Skin of body (tissue), 2 donors: Measurements from ENCODE around the gene EPHB1. TPM values are rescaled to one million over a fixed set of nuclear protein-coding genes. Genes with fewer than 3 reads are reported as not detected.
"Not testable (repeated sequence)": the region's sequence is repeated elsewhere in the genome, so short reads cannot be mapped to it uniquely, and the experiment has no call there.

Experiments used
- DNase-seq: peaks from one replicate; lab custom pipeline; 2025; lab: John Stamatoyannopoulos, UW
- total RNA-seq: library from RNA; depleted of rRNA; stranded (reverse); fragments of >200 nt; gene quantifications from one replicate; pipeline ENCODE4 v1.2.3, GENCODE V29; 2014

Gene EPHB1
- total RNA-seq, 1 donor from 2014 or later: 5.0 TPM

GRCh38 chr3:134776518-134776917 lies 18.5 kb upstream of the EPHB1 start:
- no peak for DNase-seq

DNA sequence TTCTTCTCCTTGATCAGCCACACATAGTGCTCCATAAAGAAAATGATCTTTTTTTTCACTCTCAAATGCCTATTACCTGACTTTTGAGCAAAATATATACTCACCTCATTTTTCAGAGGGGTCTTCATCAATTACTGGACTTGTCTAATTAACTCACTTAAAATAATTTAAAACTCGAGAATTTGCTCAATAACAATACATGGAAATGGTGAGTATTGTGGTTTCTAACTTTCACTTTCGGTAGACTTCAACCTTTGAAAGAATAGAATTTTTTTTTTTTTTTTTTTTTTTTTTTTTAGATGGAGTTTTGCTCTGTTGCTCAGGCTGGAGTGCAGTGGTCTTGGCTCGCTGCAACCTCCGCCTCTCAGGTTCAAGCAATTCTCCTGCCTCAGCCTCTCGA lies 17.7 kb upstream of the EPHB1 start:
- DNase-seq: no peak

GRCh38 chr3:134788283-134788682 lies 6.8 kb upstream of the EPHB1 start:
- DNase-seq: not testable (repeated sequence)

GRCh38 chr3:134790065-134790464 lies 5.0 kb upstream of the EPHB1 start:
- no peak for DNase-seq

DNA sequence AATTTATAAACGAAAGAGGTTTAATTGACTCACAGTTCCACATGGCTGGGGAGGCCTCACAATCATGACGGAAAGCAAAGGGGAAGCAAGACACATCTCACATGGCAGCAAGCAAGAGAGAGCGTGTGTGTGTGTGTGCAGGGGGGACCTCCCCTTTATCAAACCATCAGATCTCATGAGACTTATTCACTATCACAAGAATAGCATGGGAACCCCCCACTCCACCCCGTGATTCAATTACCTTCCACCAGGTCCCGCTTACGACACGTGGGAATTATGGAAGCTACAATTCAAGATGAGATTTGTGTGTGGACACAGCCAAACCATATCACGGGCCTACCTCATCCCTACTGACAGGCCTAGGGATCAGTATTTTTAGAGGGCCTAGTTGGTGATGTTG lies 3.1 kb upstream of the EPHB1 start:
- no peak for DNase-seq

GRCh38 chr3:134792700-134793099 lies 2.4 kb upstream of the EPHB1 start:
- DNase-seq: no peak

- no peak for DNase-seq
Measured at GRCh38 chr3:134793562-134793961, 1.5 kb upstream of the EPHB1 start.

DNA sequence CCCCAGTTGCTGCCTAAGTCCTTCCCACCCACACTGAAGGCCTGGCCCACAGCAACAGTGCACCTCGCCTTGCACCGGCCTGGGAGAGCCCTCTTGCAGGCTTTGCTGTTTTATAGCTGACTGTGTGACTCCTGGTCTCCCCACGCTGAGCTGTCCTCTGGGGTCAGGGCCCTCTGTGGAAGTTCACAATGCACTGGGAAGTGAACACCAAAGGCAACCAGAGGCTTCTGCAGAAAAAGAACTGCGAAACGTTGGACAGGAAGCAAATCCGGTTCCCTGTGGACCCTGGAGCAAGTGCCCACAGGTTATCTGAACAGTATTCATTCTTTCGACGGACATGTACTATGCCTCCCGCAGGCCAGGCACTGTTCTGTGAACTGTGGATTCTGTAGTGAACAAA lies 737 bp upstream of the EPHB1 start:
- no peak for DNase-seq

DNA sequence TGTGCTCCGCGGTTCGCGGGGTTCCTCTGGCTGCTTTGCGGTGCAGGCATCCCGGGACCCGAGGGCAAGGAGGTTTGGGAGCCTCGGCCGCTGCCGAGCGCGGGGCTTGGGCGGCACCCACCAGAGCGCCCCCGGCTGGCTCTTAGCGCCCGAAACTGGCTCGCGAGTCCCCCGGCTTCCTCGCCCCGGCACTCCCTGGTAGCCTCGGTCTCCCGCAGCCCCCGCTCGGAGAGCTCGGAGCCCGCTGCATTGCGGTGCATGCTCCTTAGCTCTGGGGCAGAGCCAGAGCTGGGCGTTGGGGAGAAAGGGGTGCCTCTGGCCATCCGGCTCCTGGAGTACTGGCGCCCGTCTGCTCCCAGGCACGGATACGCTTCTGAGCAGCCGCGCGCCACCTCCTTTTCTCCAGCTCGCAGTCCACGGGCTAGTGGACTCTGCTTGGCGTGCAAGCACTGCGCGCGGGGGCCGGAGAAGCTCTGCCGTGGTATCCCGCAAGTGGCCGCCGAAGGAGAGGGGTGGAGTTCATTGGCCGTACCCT lies 753 bp downstream of the EPHB1 start:
- DNase-seq: no peak

- DNase-seq: no peak
Measured at GRCh38 chr3:134796281-134797056, 1.4 kb downstream of the EPHB1 start.

DNA sequence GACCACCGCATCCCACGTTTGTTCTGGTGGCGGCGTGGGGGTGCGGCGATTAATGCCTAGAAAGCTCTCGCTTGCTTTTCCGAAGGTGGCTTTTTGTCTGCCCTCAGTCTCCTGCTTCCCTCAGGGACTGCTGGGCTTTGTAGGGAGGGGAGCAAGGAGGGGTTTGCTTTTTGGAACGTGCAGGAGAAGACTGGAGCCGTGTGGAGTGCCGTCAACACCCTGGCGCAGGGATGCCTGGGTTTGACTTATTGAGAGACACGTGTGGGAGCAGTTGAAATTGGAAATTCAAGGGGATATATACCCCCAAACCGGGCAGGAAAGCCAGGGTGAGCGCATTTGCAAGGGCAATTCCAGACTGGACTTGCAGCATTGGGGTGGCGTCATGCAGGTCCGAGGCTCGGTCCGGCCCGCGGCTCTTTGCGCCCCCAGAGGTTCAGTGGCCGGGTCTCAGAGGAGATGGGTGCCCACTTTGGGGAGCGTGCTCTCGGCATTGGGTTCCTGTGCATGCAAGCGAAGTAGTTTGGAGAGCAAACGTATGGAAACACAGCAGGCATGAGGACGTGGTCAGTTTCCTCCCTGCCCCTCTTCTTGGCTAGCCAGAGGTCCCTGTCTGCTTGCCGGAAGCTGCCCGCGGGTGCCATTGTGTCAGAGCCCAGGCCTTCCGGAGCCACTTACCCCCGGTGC lies 2.1 kb downstream of the EPHB1 start:
- no peak for DNase-seq

DNA sequence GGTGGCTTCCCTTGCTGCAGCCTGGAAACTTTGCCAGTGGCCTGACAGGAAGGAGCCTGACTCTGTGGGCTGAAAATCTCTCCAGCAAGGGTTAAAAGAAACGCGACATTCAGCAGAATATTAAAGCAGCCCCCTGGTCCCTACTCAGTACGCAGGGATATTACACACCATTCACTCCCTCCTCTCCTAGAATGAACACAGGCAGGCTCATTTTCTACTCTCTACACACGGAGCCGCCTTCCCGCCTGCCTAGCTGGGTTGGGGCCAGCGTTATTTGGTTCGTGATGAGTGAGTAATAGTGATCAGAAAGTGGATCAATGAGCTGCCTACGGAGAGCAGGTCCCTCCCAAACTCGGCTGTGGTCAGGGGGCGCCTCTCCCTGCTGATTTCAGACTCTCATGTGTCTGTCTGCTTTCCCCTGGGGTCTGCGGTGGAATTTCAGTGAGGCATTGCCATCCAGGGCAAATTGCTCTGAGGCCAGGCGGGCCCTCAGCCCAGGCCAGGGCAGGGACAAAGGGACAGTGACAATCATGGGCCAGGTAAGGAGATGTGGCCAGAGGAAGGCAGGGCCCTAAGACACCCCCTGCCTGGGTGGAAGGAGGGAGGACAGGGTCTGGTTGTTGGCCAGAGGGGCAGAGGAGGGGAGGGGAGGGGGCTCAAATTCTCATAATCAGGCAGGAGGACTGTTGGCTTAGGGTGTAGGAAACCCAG lies 2.8 kb downstream of the EPHB1 start:
- DNase-seq: no peak

- DNase-seq: no peak
Measured at GRCh38 chr3:134798681-134799311, 3.7 kb downstream of the EPHB1 start.

DNA sequence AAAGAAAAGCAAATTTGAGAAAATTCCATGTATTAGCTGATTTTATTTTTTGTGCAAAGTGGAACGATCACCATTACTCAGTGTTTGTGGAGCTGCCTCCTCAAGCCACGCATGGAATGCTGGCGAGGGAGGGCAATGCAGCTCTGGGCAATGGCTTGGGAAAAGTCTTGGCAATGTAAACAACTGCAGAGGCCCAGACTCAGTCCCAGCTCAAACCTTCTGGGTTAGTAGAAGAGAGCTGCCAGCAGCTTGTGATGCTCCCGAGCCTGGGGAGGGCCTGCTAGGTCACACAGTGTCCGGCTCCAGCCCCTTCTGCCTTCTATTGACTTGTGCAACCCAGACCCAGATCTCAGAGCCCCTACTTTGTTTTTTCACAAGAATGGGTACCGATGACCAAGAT lies 4.3 kb downstream of the EPHB1 start:
- DNase-seq: no peak

DNA sequence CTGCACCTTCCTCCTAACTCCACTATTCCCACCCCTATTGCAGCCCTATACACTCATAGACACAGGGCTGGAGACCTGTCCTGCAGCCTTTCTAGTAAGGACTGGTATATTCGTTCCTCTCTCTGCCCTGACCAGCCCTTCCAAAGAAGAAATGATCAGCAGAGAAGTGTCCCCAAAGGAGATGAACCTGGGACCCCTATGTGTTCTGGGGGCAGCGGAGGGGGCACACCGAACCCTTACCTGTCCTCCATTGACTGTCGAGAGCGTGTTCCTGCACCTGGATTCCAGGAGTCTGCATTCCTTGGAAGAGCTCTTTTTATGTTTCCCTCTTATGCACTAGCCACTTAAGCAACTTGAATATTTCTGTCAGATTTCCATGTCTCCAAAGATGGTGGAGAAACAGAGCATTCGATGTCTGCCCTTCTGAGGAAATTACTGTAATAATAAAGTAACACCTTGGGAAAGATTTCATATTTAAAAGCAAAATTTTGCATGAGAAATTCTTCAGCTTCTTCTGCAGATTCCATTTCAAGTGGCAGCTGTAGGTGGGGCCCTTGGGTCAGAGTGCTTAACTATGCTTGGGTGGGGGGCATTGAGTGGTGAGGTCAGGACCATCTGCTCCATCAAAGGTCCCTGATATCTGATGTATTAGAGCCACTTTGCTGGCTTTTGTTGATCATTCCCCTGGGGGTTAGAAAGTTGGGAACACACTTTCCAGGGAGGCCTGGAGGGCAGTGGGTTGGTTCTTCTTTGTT lies 6.3 kb downstream of the EPHB1 start:
- no peak for DNase-seq

- DNase-seq: no peak
Measured at GRCh38 chr3:134802428-134803050, 7.5 kb downstream of the EPHB1 start.

DNA sequence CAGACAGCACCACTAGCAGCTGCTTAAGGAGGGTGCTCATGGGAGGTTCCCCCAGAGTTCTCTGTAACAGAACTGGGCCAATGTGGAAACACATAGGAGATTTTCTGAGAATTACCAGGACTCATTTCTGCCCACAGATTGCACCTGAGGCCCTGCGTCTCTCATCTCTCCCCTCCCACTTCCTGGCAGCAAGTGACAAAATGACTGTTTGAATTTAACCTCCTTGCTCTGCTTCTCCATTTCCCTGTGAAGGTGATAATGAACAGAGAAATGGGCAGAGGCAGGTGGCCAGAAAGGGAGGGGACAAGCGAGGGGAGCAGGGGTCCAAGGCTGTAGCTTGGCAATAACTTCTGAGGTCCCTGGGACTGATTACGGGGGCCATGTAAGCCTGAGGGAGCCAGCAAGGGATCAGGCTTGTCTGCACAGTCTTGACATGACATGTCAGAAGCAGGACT lies 8.0 kb downstream of the EPHB1 start:
- DNase-seq: no peak

GRCh38 chr3:134803652-134804051 lies 8.6 kb downstream of the EPHB1 start:
- DNase-seq: no peak

DNA sequence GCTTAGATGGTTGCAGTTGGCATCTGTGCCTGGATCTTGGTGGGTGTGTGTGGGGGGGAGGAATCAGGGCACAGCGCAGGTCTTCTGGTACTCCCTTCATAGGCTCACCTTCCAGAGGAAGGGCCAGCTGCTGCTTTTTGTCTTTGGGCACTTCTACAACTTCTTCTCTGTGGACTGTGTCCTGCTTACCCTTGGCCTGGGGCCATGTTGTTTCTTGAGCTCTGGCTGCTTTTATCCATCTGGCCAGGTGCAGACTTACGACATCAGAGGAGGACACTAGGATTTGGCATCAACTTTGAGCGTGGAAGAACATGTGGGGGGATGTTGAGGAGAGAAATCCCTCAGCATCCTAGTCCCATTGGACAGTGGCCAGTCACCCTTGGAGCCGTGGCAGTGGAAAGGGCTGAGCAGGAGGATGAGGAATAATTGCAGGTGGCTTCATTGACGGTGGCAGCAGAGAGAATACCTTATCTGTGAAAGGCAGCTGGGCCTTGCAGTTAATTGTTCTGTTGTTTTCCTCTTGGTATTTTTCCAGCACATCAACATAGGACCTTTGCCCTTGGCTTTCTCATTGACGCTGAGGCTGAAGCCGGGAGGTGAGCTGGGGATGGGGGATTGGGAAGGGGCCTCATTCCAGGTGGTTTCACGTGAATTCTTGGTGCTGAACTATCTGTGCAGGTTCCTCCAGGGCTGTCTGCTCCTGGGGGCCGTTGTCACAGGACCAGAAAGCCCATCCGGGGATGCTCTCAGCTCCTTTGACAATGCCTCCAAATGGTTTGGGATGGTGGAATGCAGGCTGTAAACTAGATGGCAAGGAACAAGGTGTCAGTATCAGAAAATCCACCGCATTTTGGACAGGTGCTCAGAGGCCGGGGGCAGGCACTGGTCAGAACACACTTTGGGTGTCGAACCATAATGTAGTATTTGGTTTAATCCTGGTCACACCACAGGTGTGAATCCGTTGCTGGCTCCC lies 9.7 kb downstream of the EPHB1 start:
- no peak for DNase-seq
